Activated CD4-positive, alpha-beta T cell treated with anti-CD3 and anti-CD28 coated beads, Interleukin-2, amount 10 ng/mL, durations not matched to agents 24 days and 14 days (primary cell): ENCODE data around the gene PGP. TPM values are rescaled to one million over a fixed set of nuclear protein-coding genes. Genes with fewer than 3 reads are reported as not detected.
"Not testable (repeated sequence)": the region's sequence is repeated elsewhere in the genome, so short reads cannot be mapped to it uniquely, and the experiment has no call there.

Experiments
- DNase-seq: peaks from one replicate; pipeline ENCODE4 v3.0.0; 2022
- H3K27ac Mint-ChIP-seq: one replicate; pipeline ENCODE4 v1.8.0; 2022; ENCODE audit warnings: mild to moderate bottlenecking, mixed read lengths
- H3K27me3 Mint-ChIP-seq: one replicate; pipeline ENCODE4 v1.8.0; 2022; ENCODE audit warnings: mixed read lengths
- H3K36me3 Mint-ChIP-seq: one replicate; pipeline ENCODE4 v1.8.0; 2022; ENCODE audit warnings: low read depth, mild to moderate bottlenecking, mixed read lengths
- H3K4me1 Mint-ChIP-seq: one replicate; pipeline ENCODE4 v1.8.0; 2021; ENCODE audit warnings: mixed read lengths
- H3K4me3 Mint-ChIP-seq: one replicate; pipeline ENCODE4 v1.8.0; 2022; ENCODE audit warnings: mild to moderate bottlenecking, moderate library complexity, mixed read lengths
- H3K9me3 Mint-ChIP-seq: one replicate; pipeline ENCODE4 v1.8.0; 2021; ENCODE audit warnings: mixed read lengths
- intact Hi-C: fragments of 100-400 bp; cut with micrococcal nuclease; formaldehyde crosslinking; loops from one replicate; pipeline ENCODE4 v1.15.1; 2023
- total RNA-seq: library from RNA; stranded (reverse); gene quantifications from 2 replicates; pipeline ENCODE4 v1.2.3, GENCODE V29; 2022

Gene PGP
- total RNA-seq, 1 donor from 2014 or later, result 38.9 TPM

DNA sequence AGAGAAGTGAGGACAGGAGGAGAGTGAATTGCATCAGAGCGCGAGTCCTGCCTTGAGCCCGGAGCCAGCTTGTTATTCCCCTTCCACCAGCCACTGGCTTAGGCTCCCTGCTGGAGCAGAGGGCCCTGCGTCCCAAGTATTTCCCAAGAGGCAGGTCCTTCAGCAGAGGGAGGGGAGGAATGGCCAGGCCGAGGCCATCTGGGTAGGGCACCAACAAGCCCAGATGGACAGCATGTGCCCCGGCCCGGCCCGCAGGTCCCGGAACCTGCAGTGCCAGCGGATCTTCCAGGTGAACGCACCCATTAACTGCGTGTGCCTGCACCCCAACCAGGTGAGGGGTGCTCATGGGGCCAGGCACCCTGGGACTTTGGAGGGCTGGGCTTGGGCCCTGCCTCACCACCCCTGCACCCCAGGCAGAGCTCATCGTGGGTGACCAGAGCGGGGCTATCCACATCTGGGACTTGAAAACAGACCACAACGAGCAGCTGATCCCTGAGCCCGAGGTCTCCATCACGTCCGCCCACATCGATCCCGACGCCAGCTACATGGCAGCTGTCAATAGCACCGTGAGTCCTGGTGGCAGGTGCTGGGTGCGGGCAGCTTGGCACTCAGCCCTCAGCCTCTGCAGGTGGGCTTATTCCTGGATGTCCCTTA is 7.7 kb downstream of the PGP start:
- peaks cover 17% of the 10 kb centered on the region for H3K4me1 Mint-ChIP-seq
- H3K27me3 Mint-ChIP-seq, result peaks cover 4% of the 10 kb centered on the region
- DNase-seq, result peak; percentile 65
- H3K9me3 Mint-ChIP-seq, result no peaks in the 10 kb centered on the region
- no peak overlapping the region for H3K27ac Mint-ChIP-seq
- peak overlapping the region; percentile 90 for H3K4me3 Mint-ChIP-seq
- peaks cover 22% of the 10 kb centered on the region for H3K36me3 Mint-ChIP-seq
- intact Hi-C loops, result no loop called here

DNA sequence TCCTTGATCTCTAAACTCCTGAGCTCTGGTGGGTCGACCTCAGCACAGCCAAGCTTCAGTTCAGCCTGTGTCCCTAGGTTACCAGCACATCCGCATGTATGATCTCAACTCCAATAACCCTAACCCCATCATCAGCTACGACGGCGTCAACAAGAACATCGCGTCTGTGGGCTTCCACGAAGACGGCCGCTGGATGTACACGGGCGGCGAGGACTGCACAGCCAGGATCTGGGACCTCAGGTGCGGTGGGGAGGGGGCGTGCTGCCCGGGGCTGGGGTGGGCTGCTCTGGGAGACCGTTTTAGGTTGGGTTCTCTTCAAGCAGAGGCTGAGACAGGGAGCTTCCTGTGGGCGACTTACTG is 8.2 kb downstream of the PGP start:
- no peak for DNase-seq
- peak overlapping the region; percentile 90 for H3K4me3 Mint-ChIP-seq
- no peaks in the 10 kb centered on the region for H3K9me3 Mint-ChIP-seq
- H3K27ac Mint-ChIP-seq, result peak overlapping the region; percentile 72
- H3K27me3 Mint-ChIP-seq, result peaks cover 4% of the 10 kb centered on the region
- H3K36me3 Mint-ChIP-seq, result peaks cover 20% of the 10 kb centered on the region
- intact Hi-C loops, result no loop called here
- H3K4me1 Mint-ChIP-seq, result peaks cover 15% of the 10 kb centered on the region

DNA sequence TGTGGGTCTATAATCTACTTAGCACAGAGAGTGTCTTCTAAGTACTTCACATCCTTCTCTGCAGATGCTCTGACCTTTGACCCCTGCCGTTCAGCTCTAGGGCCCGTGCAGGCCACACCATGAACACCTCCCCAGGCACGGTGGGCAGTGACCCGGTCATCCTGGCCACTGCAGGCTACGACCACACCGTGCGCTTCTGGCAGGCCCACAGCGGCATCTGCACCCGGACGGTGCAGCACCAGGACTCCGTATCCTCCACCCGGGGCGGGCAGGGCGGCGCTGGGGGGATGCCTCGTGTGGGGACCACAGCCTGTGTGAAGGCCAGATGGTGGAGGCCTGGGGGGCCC is 8.7 kb downstream of the PGP start:
- Mint-ChIP-seq H3K9me3 (no peaks in the 10 kb centered on the region), H3K36me3 (peaks cover 20% of the 10 kb centered on the region), H3K27ac (peak overlapping the region; percentile 72), H3K4me1 (peaks cover 15% of the 10 kb centered on the region), H3K27me3 (peaks cover 4% of the 10 kb centered on the region), H3K4me3 (peak overlapping the region; percentile 90)
- intact Hi-C loops, result loop anchor here (1.0 kb wide), 2 partner anchors 9 to 17 kb away; partner anchors contain the start of gene E4F1
- no peak for DNase-seq

DNA sequence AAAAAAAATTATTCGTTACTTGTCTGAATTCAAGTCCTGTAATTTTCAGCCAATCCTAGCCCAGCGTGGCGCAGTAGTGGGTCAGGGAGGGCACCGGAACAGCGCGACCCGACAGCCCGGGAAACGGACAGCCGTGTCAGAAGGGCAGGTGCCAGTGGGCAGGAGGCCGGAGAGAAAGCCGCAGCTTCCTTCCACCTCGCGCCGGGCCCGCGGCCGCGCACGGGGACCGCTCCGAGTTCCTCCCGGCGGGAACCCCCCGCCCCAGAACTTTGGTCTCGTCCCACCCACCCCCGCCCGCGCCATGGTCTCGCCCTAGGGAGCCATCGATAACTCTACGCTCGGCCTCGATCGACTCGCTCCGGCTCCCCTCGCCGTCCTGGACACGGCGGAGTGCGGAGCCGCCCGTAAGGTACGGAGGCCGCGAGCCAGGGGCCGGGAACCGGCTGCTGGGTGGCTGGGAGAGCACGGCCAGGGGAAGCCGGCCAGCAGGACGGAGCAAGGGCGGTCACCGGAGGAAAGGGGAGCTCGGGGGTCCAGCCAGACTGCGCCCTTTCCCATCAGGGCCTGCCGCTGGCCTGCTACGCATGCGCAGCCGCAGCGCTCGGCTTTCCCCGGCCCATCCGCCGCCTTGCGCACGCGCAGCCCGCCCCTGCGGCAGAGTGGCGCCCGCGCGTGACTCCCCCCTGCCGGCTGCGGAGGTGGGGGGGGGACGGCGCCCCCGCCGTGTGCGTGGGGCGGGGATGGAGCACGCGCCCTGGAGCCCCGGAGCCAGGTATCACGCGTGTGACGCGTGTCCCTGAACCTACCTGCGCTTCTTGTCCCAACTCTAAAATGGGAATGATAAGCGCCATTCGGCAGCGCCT is 9.3 kb downstream of the PGP start, which contains the start of gene MLST8:
MLST8 (plus strand) TSS at position 351 of the 863 bp plus-strand sequence. CDS start 632 bp downstream, outside the sequence.
- Mint-ChIP-seq H3K27ac (peak within 1 kb of the TSS; percentile 87), H3K4me1 (peaks cover 15% of the 10 kb centered on the region), H3K27me3 (peaks cover 5% of the 10 kb centered on the region), H3K4me3 (peak within 1 kb of the TSS; percentile 90), H3K9me3 (no peaks in the 10 kb centered on the region), H3K36me3 (peaks cover 18% of the 10 kb centered on the region)
- intact Hi-C loops, result loop anchor here (1.0 kb wide), 2 partner anchors 10 to 18 kb away; partner anchors contain the start of gene E4F1
- peak; percentile 98 for DNase-seq

DNA sequence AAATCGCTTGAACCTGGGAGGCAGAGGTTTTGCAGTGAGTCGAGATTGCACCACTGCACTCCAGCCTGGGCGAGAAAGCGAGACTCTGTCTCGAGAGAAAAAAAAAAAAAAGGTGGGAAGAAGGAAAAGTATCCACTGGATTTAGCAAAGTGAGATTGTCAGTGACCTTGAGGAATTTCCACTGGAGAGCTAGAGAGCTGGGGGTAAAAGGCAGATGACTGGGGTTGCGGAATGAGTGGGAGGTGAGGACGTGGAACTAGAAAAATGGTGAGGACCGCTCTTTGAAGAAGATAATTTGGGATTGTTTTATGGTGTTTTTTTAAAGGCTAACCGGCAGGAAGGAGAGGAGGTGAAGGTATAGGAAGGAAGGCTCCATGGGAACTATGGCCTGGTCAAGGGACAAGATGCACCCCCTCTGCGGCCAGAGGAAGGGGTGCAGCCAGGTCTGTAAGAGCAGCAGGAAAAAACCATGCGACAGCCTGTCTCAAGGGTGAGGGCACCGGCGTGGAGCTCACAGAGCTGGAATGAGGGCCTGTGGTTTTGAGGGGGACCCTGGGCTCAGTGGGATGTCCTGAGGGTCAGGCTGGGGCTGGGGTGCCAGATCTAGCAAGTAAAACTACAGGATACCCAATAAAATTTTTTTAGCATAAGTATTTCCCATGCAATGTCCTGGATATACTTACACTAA is 10.1 kb downstream of the PGP start:
- Mint-ChIP-seq H3K4me3 (peak overlapping the region; percentile 90), H3K9me3 (no peaks in the 10 kb centered on the region), H3K27ac (peak overlapping the region; percentile 72), H3K4me1 (peaks cover 15% of the 10 kb centered on the region), H3K36me3 (peaks cover 17% of the 10 kb centered on the region), H3K27me3 (peaks cover 10% of the 10 kb centered on the region)
- DNase-seq, result no peak
- intact Hi-C loops, result loop anchor here (1.0 kb wide), 2 partner anchors 11 to 19 kb away; partner anchors contain the start of gene E4F1

DNA sequence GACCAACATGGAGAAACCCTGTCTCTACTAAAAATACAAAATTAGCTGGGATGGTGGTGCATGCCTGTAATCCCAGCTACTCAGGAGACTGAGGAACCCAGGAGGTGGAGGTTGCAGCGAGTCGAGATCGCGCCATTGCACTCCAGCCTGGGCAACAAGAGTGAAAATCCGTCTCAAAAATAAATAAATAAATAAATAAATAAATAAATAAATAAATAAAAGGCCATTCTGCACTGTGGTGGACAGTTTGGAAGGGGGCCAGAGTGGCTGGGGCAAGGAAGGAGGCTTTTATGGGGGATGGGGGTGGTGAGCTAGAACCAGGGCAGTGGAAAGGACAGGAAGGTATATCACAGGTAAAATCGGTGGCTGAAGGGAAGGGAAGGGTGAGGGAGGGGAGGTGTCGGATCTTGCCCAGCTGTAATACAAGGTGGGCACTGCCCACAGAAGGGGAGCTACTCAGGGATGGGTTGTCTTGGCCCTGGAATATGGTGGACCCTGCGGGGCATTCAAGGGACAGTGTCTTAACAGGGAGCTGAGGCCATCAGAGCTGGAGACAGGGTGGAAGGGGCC is 11.4 kb downstream of the PGP start:
- Mint-ChIP-seq H3K36me3 (peaks cover 13% of the 10 kb centered on the region), H3K27me3 (peaks cover 18% of the 10 kb centered on the region), H3K4me3 (peak overlapping the region; percentile 90), H3K4me1 (peaks cover 15% of the 10 kb centered on the region), H3K27ac (peak overlapping the region; percentile 26)
- H3K9me3 Mint-ChIP-seq, intact Hi-C loops, DNase-seq: not testable (repeated sequence)

DNA sequence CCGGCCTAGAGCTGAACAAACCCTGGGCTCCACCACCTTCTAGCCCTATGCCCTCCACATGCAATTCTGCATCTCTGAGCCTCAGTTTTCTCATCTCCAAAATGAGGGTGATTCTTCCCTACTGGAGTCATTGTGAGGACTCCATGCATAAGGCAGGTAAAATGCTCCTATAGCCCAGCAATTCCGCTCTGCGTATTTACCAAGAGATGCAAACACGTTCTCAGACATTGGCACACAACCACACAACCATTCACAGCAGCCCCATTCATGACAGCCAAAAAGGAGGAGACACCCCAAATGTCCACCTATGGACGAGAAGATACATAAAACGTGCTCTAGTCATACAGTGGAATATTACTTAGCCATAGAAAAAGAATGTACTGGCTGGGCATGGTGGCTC is 14.3 kb downstream of the PGP start:
- no peak for DNase-seq
- intact Hi-C loops, result no loop called here

DNA sequence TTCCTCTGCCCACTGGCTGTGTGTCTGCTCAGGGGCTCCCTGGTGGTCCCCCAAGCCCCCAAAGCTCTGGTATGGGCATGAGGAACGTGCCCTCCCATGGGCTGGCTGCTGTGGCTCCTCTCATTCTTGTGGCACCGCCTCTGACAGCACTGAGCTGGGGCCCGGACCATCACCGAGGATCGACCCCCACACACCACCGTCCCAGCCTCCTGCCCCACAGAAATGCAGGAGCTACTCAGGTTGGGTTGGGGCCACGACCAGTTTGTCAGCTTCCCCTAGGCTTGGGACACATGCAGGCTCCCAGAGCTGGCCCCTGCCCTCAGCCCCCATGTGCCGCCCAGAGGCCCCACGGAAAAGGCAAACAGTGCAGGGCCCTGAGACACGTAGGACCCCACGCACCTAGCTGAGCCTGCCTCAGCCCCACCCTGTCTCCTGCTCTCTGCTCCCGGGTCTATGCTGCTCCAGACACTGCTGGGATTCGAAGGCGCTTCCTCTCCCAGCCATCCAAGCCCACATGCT is 15.0 kb downstream of the PGP start:
- intact Hi-C loops, result loop anchor here (10.0 kb wide), 1 partner anchor 225 kb away; the partner anchor contains the start of gene CCNF
- H3K36me3 Mint-ChIP-seq, result no peaks in the 10 kb centered on the region
- no peak for DNase-seq
- no peak overlapping the region for H3K27ac Mint-ChIP-seq
- H3K27me3 Mint-ChIP-seq, result peaks cover 36% of the 10 kb centered on the region
- H3K9me3 Mint-ChIP-seq, result no peaks in the 10 kb centered on the region
- H3K4me1 Mint-ChIP-seq, result peaks cover 10% of the 10 kb centered on the region
- no peak overlapping the region for H3K4me3 Mint-ChIP-seq

More for the DNA sequence above, 14.3 kb downstream of the PGP start:
- H3K27me3 Mint-ChIP-seq, result peaks cover 30% of the 10 kb centered on the region
- H3K4me3 Mint-ChIP-seq, result no peak overlapping the region
- peaks cover 9% of the 10 kb centered on the region for H3K4me1 Mint-ChIP-seq
- H3K36me3 Mint-ChIP-seq, result no peaks in the 10 kb centered on the region
- no peak overlapping the region for H3K27ac Mint-ChIP-seq
- no peaks in the 10 kb centered on the region for H3K9me3 Mint-ChIP-seq

DNA sequence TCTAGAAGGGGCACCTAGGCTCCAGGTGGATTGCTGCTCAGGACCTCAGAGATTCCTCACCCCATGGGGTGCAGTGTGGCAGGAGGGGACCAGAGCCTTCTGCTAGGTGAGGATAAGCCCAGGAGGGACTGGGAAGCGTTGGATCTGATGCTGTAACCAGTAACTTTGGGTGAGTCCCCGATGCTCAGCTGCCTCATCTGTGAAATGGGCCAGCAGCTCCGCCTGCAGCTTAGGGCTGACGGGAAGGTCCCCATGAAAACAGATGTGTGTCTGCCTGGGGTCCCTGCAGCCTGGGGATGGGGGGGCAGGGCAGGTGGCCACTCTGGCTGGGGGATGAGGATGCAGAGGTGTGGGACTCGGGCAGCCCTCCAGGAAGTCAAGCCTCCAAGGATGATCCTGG is 15.5 kb downstream of the PGP start:
- Mint-ChIP-seq H3K4me3 (no peak overlapping the region), H3K4me1 (peaks cover 6% of the 10 kb centered on the region), H3K9me3 (no peaks in the 10 kb centered on the region), H3K36me3 (no peaks in the 10 kb centered on the region), H3K27ac (no peak overlapping the region), H3K27me3 (peaks cover 41% of the 10 kb centered on the region)
- intact Hi-C loops, result loop anchor here (10.0 kb wide), 1 partner anchor 226 kb away; the partner anchor contains the start of gene CCNF
- DNase-seq, result no peak

DNA sequence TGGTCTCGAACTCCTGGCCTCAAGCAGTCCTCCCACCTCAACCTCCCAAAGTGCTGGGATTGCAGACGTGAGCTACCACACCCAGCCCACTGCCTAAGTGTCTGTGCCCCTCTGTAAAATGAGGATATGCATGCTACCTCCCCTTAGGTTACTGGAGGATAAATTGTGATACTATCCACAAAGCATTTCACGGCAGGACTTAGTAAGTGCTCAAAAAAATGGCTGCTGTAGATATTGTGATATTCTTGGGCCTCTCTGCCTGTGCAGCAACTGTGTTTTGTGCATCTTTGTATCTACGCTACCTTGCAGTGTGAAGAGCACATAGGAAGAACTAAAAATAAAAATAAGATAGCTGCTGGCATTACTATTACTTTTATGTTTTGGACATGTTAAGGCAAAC is 16.4 kb downstream of the PGP start:
- Mint-ChIP-seq H3K9me3 (no peaks in the 10 kb centered on the region), H3K36me3 (no peaks in the 10 kb centered on the region), H3K4me3 (peak overlapping the region; percentile 26), H3K27ac (no peak overlapping the region), H3K4me1 (peaks cover 2% of the 10 kb centered on the region), H3K27me3 (peaks cover 43% of the 10 kb centered on the region)
- no peak for DNase-seq
- intact Hi-C loops, result loop anchor here (10.0 kb wide), 1 partner anchor 227 kb away; the partner anchor contains the start of gene CCNF

DNA sequence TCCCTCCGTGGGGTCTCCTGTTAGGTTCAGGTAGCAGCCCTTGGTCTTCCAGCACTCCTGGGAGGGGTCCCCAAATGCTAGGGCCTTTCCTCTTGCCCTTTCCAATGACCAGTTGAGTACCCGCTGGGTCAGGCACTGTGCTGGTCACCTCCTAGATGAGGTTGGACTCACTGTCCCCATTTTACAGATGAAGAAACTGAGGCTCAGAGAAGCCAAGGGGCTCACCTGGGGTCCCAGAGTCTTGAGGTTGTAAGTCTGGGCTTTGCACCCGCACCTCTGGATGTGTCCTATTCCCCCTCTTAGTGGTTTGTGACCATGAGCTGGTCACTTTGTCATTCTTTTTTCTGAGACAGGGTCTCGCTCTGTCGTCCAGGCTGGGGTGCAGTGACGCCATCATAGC is 16.9 kb downstream of the PGP start:
- no peaks in the 10 kb centered on the region for H3K9me3 Mint-ChIP-seq
- no peaks in the 10 kb centered on the region for H3K36me3 Mint-ChIP-seq
- intact Hi-C loops, result loop anchor here (10.0 kb wide), 1 partner anchor 227 kb away; the partner anchor contains the start of gene CCNF
- H3K4me1 Mint-ChIP-seq, result peaks cover 2% of the 10 kb centered on the region
- peak overlapping the region; percentile 26 for H3K4me3 Mint-ChIP-seq
- no peak overlapping the region for H3K27ac Mint-ChIP-seq
- H3K27me3 Mint-ChIP-seq, result peaks cover 43% of the 10 kb centered on the region
- DNase-seq, result no peak

DNA sequence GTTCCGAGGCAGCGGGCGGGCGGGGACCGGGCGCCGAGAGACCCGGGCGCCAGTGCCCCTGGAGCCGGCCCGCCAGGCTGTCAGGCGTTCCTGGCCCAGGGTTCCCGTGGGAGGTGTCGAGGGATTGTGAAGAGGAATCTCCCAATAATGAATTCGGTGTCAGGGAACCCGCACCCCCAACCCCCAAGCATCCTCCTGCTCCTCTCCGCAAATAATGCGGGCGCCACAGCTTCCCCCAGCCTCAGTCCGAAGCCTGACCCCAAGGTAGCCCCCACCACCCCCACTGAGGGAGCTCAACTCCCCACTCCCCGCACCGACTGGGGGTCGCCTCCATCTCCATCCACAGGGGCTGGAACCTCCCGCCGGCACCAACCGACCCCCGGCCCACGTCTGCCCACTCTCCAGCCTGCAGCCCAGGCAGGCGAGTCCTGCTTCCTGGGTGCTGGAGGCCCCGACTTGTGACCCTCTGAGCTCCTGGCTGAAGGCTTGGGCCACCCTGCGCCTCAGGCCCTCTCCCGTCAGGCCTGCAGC is 17.6 kb downstream of the PGP start:
- Mint-ChIP-seq H3K9me3 (no peaks in the 10 kb centered on the region), H3K36me3 (no peaks in the 10 kb centered on the region), H3K27ac (no peak overlapping the region), H3K4me1 (peaks cover 2% of the 10 kb centered on the region), H3K4me3 (peak overlapping the region; percentile 72), H3K27me3 (peaks cover 40% of the 10 kb centered on the region)
- DNase-seq, result no peak
- intact Hi-C loops, result loop anchor here (10.0 kb wide), 1 partner anchor 228 kb away; the partner anchor contains the start of gene CCNF
